Measurements from ENCODE around the gene PITPNM2. TPM values are rescaled to one million over a fixed set of nuclear protein-coding genes. Genes with fewer than 3 reads are reported as not detected.

PITPNM2 gene
- total and polyA plus RNA-seq, 9 of the 15 experiments (the other 6 are each of a cell fraction or from before 2014, with no cell fraction given) = 0.03 to 10.8 (median 2.9) TPM

- no peak for TF ChIP-seq PBX2 (CRISPR knock-in tag; IDR thresholded peaks at IDR 0.05; ENCODE audit: low read depth)
- 0 out of 2 replicates have a peak, but pooled peaks have one; percentile 27 for TF ChIP-seq PBX2 (tag; conservative IDR thresholded peaks at IDR 0.05; ENCODE audit: low read depth)
- TF ChIP-seq ATF6 (CRISPR knock-in tag; IDR thresholded peaks at IDR 0.05) = no peak
- TF ChIP-seq PKNOX1 (IDR thresholded peaks at IDR 0.05) = peak; percentile 84
- peak; percentile 32; the same call in 1 of the 2 replicates for TF ChIP-seq NFE2 (IDR thresholded peaks at IDR 0.05; ENCODE audit: low read depth)
- peak in 1 of 3 experiments; percentile 11 for TF ChIP-seq YY1 (IDR thresholded peaks at IDR 0.05; ENCODE audit: borderline replicate concordance in 1 of 3, control insufficient read depth in 1 of 3, extremely low read depth in 1 of 3, insufficient read depth in 3 of 3, insufficient read length in 1 of 3, insufficient replicate concordance in 2 of 3, low read depth in 1 of 3, low read length in 2 of 3)
- TF ChIP-seq ATF3 (IDR thresholded peaks at IDR 0.05) = 0 out of 2 replicates have a peak, but pooled peaks have one; percentile 8
- no peak for TF ChIP-seq ATF3 (CRISPR knock-in tag; conservative IDR thresholded peaks at IDR 0.05)
Measured at GRCh38 chr12:123106640-123107359, 44.1 kb downstream of the PITPNM2 start (continued).

All from K562 (cell line).